Breast epithelium (tissue), 3 donors: ENCODE measurements around the gene HHIPL2.

Experiments
- POLR2A ChIP-seq: fragments of 450-650 bp; IDR thresholded peaks from one replicate; pipeline ENCODE4 v1.6.1; 2016; ENCODE audit warnings: antibody characterized with exemption, mild to moderate bottlenecking, moderate library complexity
- TF ChIP-seq, protein P1 (sequence below), 3 donors: fragments of 450-650 bp; IDR thresholded peaks; one replicate each; pipeline ENCODE4 v1.5.1; 2016 to 2017; ENCODE audit warnings: antibody characterized with exemption in 3 of 3, mild to moderate bottlenecking in 3 of 3, moderate library complexity in 3 of 3

DNA sequence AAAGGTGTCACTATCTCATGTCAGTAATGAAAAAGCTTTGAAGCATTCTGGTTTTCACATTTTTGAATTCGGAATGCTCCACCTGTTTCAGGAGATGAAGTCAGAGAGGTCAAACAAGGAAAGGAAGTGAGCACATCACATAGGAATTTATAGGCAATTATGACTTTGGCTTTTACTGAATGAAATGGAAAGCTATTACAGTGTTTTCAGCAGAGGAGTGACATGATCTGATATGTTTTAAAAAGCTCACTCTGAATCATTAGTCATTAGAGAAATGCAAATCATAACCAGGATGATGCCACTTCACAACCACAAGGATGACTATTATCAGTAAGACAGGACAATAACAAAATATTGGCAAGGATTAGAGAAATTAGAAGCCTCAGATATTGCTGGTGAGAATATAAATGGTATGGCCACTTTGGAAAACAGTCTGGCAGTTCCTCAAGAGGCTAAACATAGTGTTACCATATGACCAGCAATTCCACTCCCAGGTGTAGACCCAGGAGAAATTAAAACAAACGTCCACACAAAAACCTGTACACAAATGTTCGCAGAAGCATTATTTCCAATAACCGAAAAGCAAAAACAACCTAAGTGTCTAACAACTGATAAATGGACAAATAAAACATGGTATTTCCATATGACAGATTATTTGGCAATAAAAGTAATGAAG is 34.3 kb upstream of the HHIPL2 start:
- TF ChIP-seq, protein P1, sequence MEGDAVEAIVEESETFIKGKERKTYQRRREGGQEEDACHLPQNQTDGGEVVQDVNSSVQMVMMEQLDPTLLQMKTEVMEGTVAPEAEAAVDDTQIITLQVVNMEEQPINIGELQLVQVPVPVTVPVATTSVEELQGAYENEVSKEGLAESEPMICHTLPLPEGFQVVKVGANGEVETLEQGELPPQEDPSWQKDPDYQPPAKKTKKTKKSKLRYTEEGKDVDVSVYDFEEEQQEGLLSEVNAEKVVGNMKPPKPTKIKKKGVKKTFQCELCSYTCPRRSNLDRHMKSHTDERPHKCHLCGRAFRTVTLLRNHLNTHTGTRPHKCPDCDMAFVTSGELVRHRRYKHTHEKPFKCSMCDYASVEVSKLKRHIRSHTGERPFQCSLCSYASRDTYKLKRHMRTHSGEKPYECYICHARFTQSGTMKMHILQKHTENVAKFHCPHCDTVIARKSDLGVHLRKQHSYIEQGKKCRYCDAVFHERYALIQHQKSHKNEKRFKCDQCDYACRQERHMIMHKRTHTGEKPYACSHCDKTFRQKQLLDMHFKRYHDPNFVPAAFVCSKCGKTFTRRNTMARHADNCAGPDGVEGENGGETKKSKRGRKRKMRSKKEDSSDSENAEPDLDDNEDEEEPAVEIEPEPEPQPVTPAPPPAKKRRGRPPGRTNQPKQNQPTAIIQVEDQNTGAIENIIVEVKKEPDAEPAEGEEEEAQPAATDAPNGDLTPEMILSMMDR (IDR thresholded peaks at IDR 0.05), result no peak
- TF ChIP-seq POLR2A, result no peak
